Epithelial cell of proximal tubule (primary cell): ENCODE results near the gene DNAJB4. TPM values are rescaled to one million over a fixed set of nuclear protein-coding genes. Genes with fewer than 3 reads are reported as not detected.

ENCODE experiments used
- DNase-seq: peaks from one replicate; pipeline ENCODE4 v3.0.0-alpha.2; 2011; ENCODE audit warnings: low read depth
- H3K4me3 ChIP-seq: 2 replicates; pipeline ENCODE4 v1.5.1; 2011; ENCODE audit warnings: low read depth, mild to moderate bottlenecking, low read length
- CTCF ChIP-seq: conservative IDR thresholded peaks from 2 replicates; pipeline ENCODE4 v1.5.1; 2012; ENCODE audit warnings: low read depth, mild to moderate bottlenecking, low read length
- total RNA-seq: library from RNA; depleted of rRNA; stranded (reverse); fragments of >200 nt; gene quantifications from 2 replicates; pipeline ENCODE4 v1.2.3, GENCODE V29; 2015

The DNAJB4 gene
- total RNA-seq, 1 donor from 2014 or later: 3.6 TPM

GRCh38 chr1:78045926-78046778, 41.4 kb downstream of the DNAJB4 start, which contains the start of gene GIPC2:
Gene GIPC2 (plus strand): TSS chr1:78045966. CDS start chr1:78046095, 129 bp downstream.
- no peak for DNase-seq
- peak within 1 kb of the TSS; percentile 63 for H3K4me3 ChIP-seq
- no peak for TF ChIP-seq CTCF

- peak; percentile 43 for TF ChIP-seq CTCF
- H3K4me3 ChIP-seq: peak overlapping the region; percentile 63
- DNase-seq: no peak
These were observed 42.4 kb downstream of the DNAJB4 start for GRCh38 chr1:78047106-78047505.

- TF ChIP-seq CTCF: no peak
- H3K4me3 ChIP-seq: no peak overlapping the region
- no peak for DNase-seq
These were observed 42.9 kb downstream of the DNAJB4 start for GRCh38 chr1:78047631-78048030.

- no peak for TF ChIP-seq CTCF
- H3K4me3 ChIP-seq: no peak overlapping the region
- DNase-seq: no peak
These were observed 43.7 kb downstream of the DNAJB4 start for GRCh38 chr1:78048446-78048845.

GRCh38 chr1:78049396-78049795, 44.7 kb downstream of the DNAJB4 start:
- no peak overlapping the region for H3K4me3 ChIP-seq
- TF ChIP-seq CTCF: no peak

GRCh38 chr1:78051005-78051404, 46.3 kb downstream of the DNAJB4 start:
- no peak for DNase-seq
- no peak for TF ChIP-seq CTCF

More at GRCh38 chr1:78049396-78049795, 44.7 kb downstream of the DNAJB4 start:
- no peak for DNase-seq

More at GRCh38 chr1:78051005-78051404, 46.3 kb downstream of the DNAJB4 start:
- H3K4me3 ChIP-seq: no peak overlapping the region
